Activated effector memory CD4-positive, alpha-beta T cell treated with anti-CD3 and anti-CD28 coated beads, Interleukin-2, amount 50 U/mL, for 16 hours (primary cell): Measurements from ENCODE around the gene PTPRT.

Source experiments
- DNase-seq: peaks from one replicate; pipeline ENCODE4 v3.0.0-alpha.2; 2020

PTPRT gene

GRCh38 chr20:42697962-42698361 is 491.7 kb downstream of the PTPRT start:
- DNase-seq: no peak

- no peak for DNase-seq
Observed at GRCh38 chr20:42690842-42691437, 498.8 kb downstream of the PTPRT start.

GRCh38 chr20:42688576-42688975 is 501.1 kb downstream of the PTPRT start:
- DNase-seq: no peak

GRCh38 chr20:42686057-42686456 is 503.6 kb downstream of the PTPRT start:
- DNase-seq: no peak

- DNase-seq: no peak
Observed at GRCh38 chr20:42678895-42679294, 510.8 kb downstream of the PTPRT start.

- DNase-seq: no peak
Observed at GRCh38 chr20:42656130-42656529, 533.6 kb downstream of the PTPRT start.

- no peak for DNase-seq
Observed at GRCh38 chr20:42652266-42652665, 537.4 kb downstream of the PTPRT start.

GRCh38 chr20:42650191-42650746 is 539.4 kb downstream of the PTPRT start:
- no peak for DNase-seq

GRCh38 chr20:42649748-42650147 is 540.0 kb downstream of the PTPRT start:
- no peak for DNase-seq

GRCh38 chr20:42646250-42646649 is 543.5 kb downstream of the PTPRT start:
- no peak for DNase-seq

- no peak for DNase-seq
Observed at GRCh38 chr20:42641886-42642285, 547.8 kb downstream of the PTPRT start.

GRCh38 chr20:42639140-42639539 is 550.6 kb downstream of the PTPRT start:
- DNase-seq: no peak

- no peak for DNase-seq
Observed at GRCh38 chr20:42635699-42636411, 553.9 kb downstream of the PTPRT start.

GRCh38 chr20:42634156-42634555 is 555.5 kb downstream of the PTPRT start:
- no peak for DNase-seq

- DNase-seq: no peak
Observed at GRCh38 chr20:42628683-42629082, 561.0 kb downstream of the PTPRT start.

GRCh38 chr20:42613076-42613475 is 576.6 kb downstream of the PTPRT start:
- DNase-seq: no peak

GRCh38 chr20:42611889-42612837 is 577.5 kb downstream of the PTPRT start:
- DNase-seq: no peak

GRCh38 chr20:42611423-42611822 is 578.3 kb downstream of the PTPRT start:
- DNase-seq: no peak

- no peak for DNase-seq
Observed at GRCh38 chr20:42610070-42610469, 579.6 kb downstream of the PTPRT start.

- no peak for DNase-seq
Observed at GRCh38 chr20:42609618-42610017, 580.1 kb downstream of the PTPRT start.

- DNase-seq: no peak
Observed at GRCh38 chr20:42604998-42605956, 584.4 kb downstream of the PTPRT start.

- DNase-seq: no peak
Observed at GRCh38 chr20:42603655-42604054, 586.1 kb downstream of the PTPRT start.
